ENCODE measurements around the gene ITIH3. TPM values are rescaled to one million over a fixed set of nuclear protein-coding genes. Genes with fewer than 3 reads are reported as not detected.

ITIH3 gene
- total and polyA plus RNA-seq, 10 of the 15 experiments (the other 5 are each of a cell fraction or from before 2014, with no cell fraction given) = 0.07 to 0.17 (median 0.15) TPM; not detected in 7

- 0 out of 2 replicates have a peak, but pooled peaks have one; percentile 23 for TF ChIP-seq NR2F1 (conservative IDR thresholded peaks at IDR 0.05)
- TF ChIP-seq USF2 (IDR thresholded peaks at IDR 0.05; ENCODE audit: borderline replicate concordance, low read depth, low read length) = no peak; the same call in 1 of the 2 replicates
- TF ChIP-seq SP1 (IDR thresholded peaks at IDR 0.05; ENCODE audit: low read depth, low read length) = no peak
- peak; percentile 68 for TF ChIP-seq SMARCA5 (IDR thresholded peaks at IDR 0.05)
- TF ChIP-seq, protein P1, sequence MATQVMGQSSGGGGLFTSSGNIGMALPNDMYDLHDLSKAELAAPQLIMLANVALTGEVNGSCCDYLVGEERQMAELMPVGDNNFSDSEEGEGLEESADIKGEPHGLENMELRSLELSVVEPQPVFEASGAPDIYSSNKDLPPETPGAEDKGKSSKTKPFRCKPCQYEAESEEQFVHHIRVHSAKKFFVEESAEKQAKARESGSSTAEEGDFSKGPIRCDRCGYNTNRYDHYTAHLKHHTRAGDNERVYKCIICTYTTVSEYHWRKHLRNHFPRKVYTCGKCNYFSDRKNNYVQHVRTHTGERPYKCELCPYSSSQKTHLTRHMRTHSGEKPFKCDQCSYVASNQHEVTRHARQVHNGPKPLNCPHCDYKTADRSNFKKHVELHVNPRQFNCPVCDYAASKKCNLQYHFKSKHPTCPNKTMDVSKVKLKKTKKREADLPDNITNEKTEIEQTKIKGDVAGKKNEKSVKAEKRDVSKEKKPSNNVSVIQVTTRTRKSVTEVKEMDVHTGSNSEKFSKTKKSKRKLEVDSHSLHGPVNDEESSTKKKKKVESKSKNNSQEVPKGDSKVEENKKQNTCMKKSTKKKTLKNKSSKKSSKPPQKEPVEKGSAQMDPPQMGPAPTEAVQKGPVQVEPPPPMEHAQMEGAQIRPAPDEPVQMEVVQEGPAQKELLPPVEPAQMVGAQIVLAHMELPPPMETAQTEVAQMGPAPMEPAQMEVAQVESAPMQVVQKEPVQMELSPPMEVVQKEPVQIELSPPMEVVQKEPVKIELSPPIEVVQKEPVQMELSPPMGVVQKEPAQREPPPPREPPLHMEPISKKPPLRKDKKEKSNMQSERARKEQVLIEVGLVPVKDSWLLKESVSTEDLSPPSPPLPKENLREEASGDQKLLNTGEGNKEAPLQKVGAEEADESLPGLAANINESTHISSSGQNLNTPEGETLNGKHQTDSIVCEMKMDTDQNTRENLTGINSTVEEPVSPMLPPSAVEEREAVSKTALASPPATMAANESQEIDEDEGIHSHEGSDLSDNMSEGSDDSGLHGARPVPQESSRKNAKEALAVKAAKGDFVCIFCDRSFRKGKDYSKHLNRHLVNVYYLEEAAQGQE (IDR thresholded peaks at IDR 0.05; ENCODE audit: low read depth, low read length) = 0 out of 2 replicates have a peak, but pooled peaks have one; percentile 10
- peak; percentile 66 for TF ChIP-seq KLF5 (IDR thresholded peaks at IDR 0.05; ENCODE audit: partially characterized antibody)
- peak; percentile 86 for TF ChIP-seq RELB (IDR thresholded peaks at IDR 0.05; ENCODE audit: low read depth)
- TF ChIP-seq MYC (IDR thresholded peaks at IDR 0.05; ENCODE audit: insufficient read depth, insufficient read length, insufficient replicate concordance, low read length, severe bottlenecking) = no peak
- TF ChIP-seq MEF2B (IDR thresholded peaks at IDR 0.05; ENCODE audit: partially characterized antibody, poor library complexity, severe bottlenecking) = no peak
- TF ChIP-seq TCF12 (IDR thresholded peaks at IDR 0.05; ENCODE audit: low read depth, low read length) = peak; percentile 43; the same call in 1 of the 2 replicates
- 0 out of 2 replicates have a peak, but pooled peaks have one; percentile 11 for TF ChIP-seq BACH1 (IDR thresholded peaks at IDR 0.05; ENCODE audit: borderline replicate concordance)
- peak; percentile 98 for TF ChIP-seq POLR2A (IDR thresholded peaks at IDR 0.05; ENCODE audit: low read depth, low read length)
- TF ChIP-seq PAX8 (IDR thresholded peaks at IDR 0.05) = no peak
- TF ChIP-seq, protein P2, sequence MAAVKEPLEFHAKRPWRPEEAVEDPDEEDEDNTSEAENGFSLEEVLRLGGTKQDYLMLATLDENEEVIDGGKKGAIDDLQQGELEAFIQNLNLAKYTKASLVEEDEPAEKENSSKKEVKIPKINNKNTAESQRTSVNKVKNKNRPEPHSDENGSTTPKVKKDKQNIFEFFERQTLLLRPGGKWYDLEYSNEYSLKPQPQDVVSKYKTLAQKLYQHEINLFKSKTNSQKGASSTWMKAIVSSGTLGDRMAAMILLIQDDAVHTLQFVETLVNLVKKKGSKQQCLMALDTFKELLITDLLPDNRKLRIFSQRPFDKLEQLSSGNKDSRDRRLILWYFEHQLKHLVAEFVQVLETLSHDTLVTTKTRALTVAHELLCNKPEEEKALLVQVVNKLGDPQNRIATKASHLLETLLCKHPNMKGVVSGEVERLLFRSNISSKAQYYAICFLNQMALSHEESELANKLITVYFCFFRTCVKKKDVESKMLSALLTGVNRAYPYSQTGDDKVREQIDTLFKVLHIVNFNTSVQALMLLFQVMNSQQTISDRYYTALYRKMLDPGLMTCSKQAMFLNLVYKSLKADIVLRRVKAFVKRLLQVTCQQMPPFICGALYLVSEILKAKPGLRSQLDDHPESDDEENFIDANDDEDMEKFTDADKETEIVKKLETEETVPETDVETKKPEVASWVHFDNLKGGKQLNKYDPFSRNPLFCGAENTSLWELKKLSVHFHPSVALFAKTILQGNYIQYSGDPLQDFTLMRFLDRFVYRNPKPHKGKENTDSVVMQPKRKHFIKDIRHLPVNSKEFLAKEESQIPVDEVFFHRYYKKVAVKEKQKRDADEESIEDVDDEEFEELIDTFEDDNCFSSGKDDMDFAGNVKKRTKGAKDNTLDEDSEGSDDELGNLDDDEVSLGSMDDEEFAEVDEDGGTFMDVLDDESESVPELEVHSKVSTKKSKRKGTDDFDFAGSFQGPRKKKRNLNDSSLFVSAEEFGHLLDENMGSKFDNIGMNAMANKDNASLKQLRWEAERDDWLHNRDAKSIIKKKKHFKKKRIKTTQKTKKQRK (IDR thresholded peaks at IDR 0.05; ENCODE audit: low read depth, low read length) = no peak
- TF ChIP-seq GATAD2B (conservative IDR thresholded peaks at IDR 0.05; ENCODE audit: low read depth) = peak; percentile 74; the same call in 1 of the 2 replicates
- no peak for TF ChIP-seq RCOR1 (conservative IDR thresholded peaks at IDR 0.05; ENCODE audit: low read depth, low read length)
- TF ChIP-seq SUPT20H (IDR thresholded peaks at IDR 0.05; ENCODE audit: borderline replicate concordance, control insufficient read depth, low read depth, low read length) = no peak
These were observed 23.9 kb upstream of the ITIH3 start, which contains the start of gene NEK4 (continued) for GRCh38 chr3:52770496-52771333.
